Transverse colon (tissue), 4 donors: ENCODE data around the gene ITPKB. TPM values are rescaled to one million over a fixed set of nuclear protein-coding genes. Genes with fewer than 3 reads are reported as not detected.
"Not testable (repeated sequence)": the region's sequence is repeated elsewhere in the genome, so short reads cannot be mapped to it uniquely, and the experiment has no call there.

ENCODE experiments used
- DNase-seq: peaks from one replicate; pipeline ENCODE4 v3.0.0-alpha.2; 2019
- H3K27ac ChIP-seq, 4 donors: fragments of 200-600 bp; sonication (generic); 2 replicates each; pipeline ENCODE4 v1.5.1; 2016 to 2018; ENCODE audit warnings: inconsistent platforms in 4 of 4
- H3K27me3 ChIP-seq: fragments of 200-600 bp; sonication (generic); 2 replicates; pipeline ENCODE4 v1.5.1; 2017; ENCODE audit warnings: inconsistent platforms
- H3K36me3 ChIP-seq, 4 donors: fragments of 200-600 bp; sonication (generic); 2 replicates each; pipeline ENCODE4 v1.5.1; 2017 to 2019; ENCODE audit warnings: inconsistent platforms in 4 of 4
- H3K4me1 ChIP-seq, 4 donors: fragments of 200-600 bp; sonication (generic); 2 replicates each; pipeline ENCODE4 v1.5.1; 2017 to 2020; ENCODE audit warnings: inconsistent platforms in 4 of 4
- H3K4me3 ChIP-seq, 4 donors: fragments of 200-600 bp; sonication (generic); 1 replicate in 1 of 4; 2 replicates in 3 of 4; pipeline versions ENCODE4 v1.5.1 to v1.6.1; 2017 to 2019; ENCODE audit warnings: inconsistent platforms in 4 of 4
- H3K9me3 ChIP-seq, 2 donors: fragments of 200-600 bp; sonication (generic); 2 replicates each; pipeline ENCODE4 v1.5.1; 2017 to 2019; ENCODE audit warnings: inconsistent platforms in 2 of 2
- CTCF ChIP-seq, 5 experiments: fragments of 200-600 bp in 3 of 5; fragments of 450-650 bp in 2 of 5; sonication (generic) in 3 of 5; IDR thresholded peaks; 1 replicate in 2 of 5; 2 replicates in 3 of 5; pipeline ENCODE4 v1.5.1; 2016 to 2017; ENCODE audit warnings: antibody characterized with exemption in 5 of 5, inconsistent platforms in 3 of 5, mild to moderate bottlenecking in 2 of 5, moderate library complexity in 1 of 5
- EP300 ChIP-seq: sonication (generic); formaldehyde crosslinking; IDR thresholded peaks from one replicate; pipeline ENCODE4 v1.6.1; 2017; ENCODE audit warnings: antibody characterized with exemption, low read depth
- POLR2A ChIP-seq: fragments of 450-650 bp; IDR thresholded peaks from one replicate; pipeline ENCODE4 v1.6.1; 2016; ENCODE audit warnings: antibody characterized with exemption, mild to moderate bottlenecking, moderate library complexity
- POLR2AphosphoS5 ChIP-seq, 3 donors: sonication (generic); formaldehyde crosslinking; IDR thresholded peaks; one replicate each; pipeline ENCODE4 v1.6.1; 2016; ENCODE audit warnings: antibody characterized with exemption in 3 of 3
- WGBS, 2 donors: methylation state at CpG; one replicate each; pipeline ENCODE4 v1.1.5; 2018; ENCODE audit warnings: low coverage in 1 of 2; 5-methylcytosine and 5-hydroxymethylcytosine counted together
- in situ Hi-C, 4 donors: fragments of 200-750 bp; cut with MboI; loops; one replicate each; pipeline versions ENCODE4 v1.15.0 to v1.15.1; 2017; ENCODE audit warnings: low sequenced_read_pairs in 3 of 4, low pct_ligation_motif_present in 1 of 4, low pct_unique_long_range_greater_than_20kb in 1 of 4
- intact Hi-C: fragments of 100-400 bp; cut with DNase I; formaldehyde crosslinking; loops from one replicate; pipeline ENCODE4 v1.15.1; 2023; ENCODE audit warnings: low total_unique reads
- total RNA-seq, 4 donors: library from RNA; depleted of rRNA; stranded (reverse); fragments of >200 nt; gene quantifications; one replicate each; pipeline ENCODE4 v1.1.0, GENCODE V29; 2016

ITPKB gene
- total RNA-seq, 4 donors from 2014 or later = 14.3 to 57.6 (median 23.7) TPM

GRCh38 chr1:226722901-226723656, 16.0 kb downstream of the ITPKB start:
- H3K9me3 ChIP-seq = no peaks in the 10 kb centered on the region
- in situ Hi-C loops = no loop called here
- TF ChIP-seq EP300 (no peak), POLR2A (no peak), CTCF (IDR thresholded peaks at IDR 0.05) (no peak), POLR2AphosphoS5 (IDR thresholded peaks at IDR 0.05) (no peak)
- no peak for DNase-seq
- peak overlapping the region in 3 of 4 donors; percentile 49 to 62 (median 49) for H3K27ac ChIP-seq
- H3K4me3 ChIP-seq = no peak overlapping the region
- H3K4me1 ChIP-seq = peaks cover 18 to 72% (median 27%) of the 10 kb centered on the region in 4 donors
- no peaks in the 10 kb centered on the region for H3K27me3 ChIP-seq
- intact Hi-C loops = no loop called here
- 70% methylated on average over 14 of the region's 14 CpGs; no CpG with 5 or more reads in 1 of the 2 donors for WGBS, 2 donors
- H3K36me3 ChIP-seq = no peaks in the 10 kb centered on the region

- TF ChIP-seq CTCF (IDR thresholded peaks at IDR 0.05) = no peak
- no peak for TF ChIP-seq EP300
- TF ChIP-seq POLR2AphosphoS5 (IDR thresholded peaks at IDR 0.05) = no peak
- TF ChIP-seq POLR2A = no peak
- DNase-seq = no peak
- intact Hi-C loops (no loop called here), in situ Hi-C loops (no loop called here)
- WGBS, 2 donors = 0 to 48% methylated on average over 1 to 11 of the region's 11 CpGs
- Histone ChIP-seq H3K4me1 (peaks cover 18 to 71% (median 27%) of the 10 kb centered on the region in 4 donors), H3K9me3 (no peaks in the 10 kb centered on the region), H3K4me3 (no peak overlapping the region), H3K36me3 (no peaks in the 10 kb centered on the region), H3K27me3 (no peaks in the 10 kb centered on the region), H3K27ac (peak overlapping the region in 3 of 4 donors; percentile 49 to 62 (median 49))
Observed at GRCh38 chr1:226722240-226722900, 16.7 kb downstream of the ITPKB start.

- peak; percentile 57 for DNase-seq
Observed at GRCh38 chr1:226720574-226720973, 18.5 kb downstream of the ITPKB start.

GRCh38 chr1:226719596-226720387, 19.3 kb downstream of the ITPKB start:
- Histone ChIP-seq H3K9me3 (no peaks in the 10 kb centered on the region), H3K36me3 (no peaks in the 10 kb centered on the region), H3K27me3 (no peaks in the 10 kb centered on the region), H3K27ac (no peak overlapping the region), H3K4me3 (no peak overlapping the region), H3K4me1 (peaks cover 11 to 65% (median 29%) of the 10 kb centered on the region in 4 donors)
- in situ Hi-C loops (no loop called here), intact Hi-C loops (no loop called here)
- WGBS, 2 donors = 41% methylated on average over 8 of the region's 11 CpGs; no CpG with 5 or more reads in 1 of the 2 donors
- TF ChIP-seq POLR2A (no peak), CTCF (IDR thresholded peaks at IDR 0.05) (no peak), POLR2AphosphoS5 (IDR thresholded peaks at IDR 0.05) (no peak), EP300 (no peak)
- DNase-seq = no peak

More at GRCh38 chr1:226720574-226720973, 18.5 kb downstream of the ITPKB start:
- H3K9me3 ChIP-seq, H3K27ac ChIP-seq, H3K4me3 ChIP-seq, in situ Hi-C loops, H3K36me3 ChIP-seq, H3K27me3 ChIP-seq, intact Hi-C loops: not testable (repeated sequence)
- H3K4me1 ChIP-seq = peaks cover 18 to 73% (median 31%) of the 10 kb centered on the region in 4 donors
- 39 to 70% methylated on average over 9 to 13 of the region's 13 CpGs for WGBS, 2 donors
